Pons (tissue), 1 donor: ENCODE results near the gene FASN.

Source experiments
- DNase-seq: peaks from one replicate; pipeline ENCODE4 v3.0.0-alpha.2; 2016; ENCODE audit warnings: low spot score

Gene FASN

DNA sequence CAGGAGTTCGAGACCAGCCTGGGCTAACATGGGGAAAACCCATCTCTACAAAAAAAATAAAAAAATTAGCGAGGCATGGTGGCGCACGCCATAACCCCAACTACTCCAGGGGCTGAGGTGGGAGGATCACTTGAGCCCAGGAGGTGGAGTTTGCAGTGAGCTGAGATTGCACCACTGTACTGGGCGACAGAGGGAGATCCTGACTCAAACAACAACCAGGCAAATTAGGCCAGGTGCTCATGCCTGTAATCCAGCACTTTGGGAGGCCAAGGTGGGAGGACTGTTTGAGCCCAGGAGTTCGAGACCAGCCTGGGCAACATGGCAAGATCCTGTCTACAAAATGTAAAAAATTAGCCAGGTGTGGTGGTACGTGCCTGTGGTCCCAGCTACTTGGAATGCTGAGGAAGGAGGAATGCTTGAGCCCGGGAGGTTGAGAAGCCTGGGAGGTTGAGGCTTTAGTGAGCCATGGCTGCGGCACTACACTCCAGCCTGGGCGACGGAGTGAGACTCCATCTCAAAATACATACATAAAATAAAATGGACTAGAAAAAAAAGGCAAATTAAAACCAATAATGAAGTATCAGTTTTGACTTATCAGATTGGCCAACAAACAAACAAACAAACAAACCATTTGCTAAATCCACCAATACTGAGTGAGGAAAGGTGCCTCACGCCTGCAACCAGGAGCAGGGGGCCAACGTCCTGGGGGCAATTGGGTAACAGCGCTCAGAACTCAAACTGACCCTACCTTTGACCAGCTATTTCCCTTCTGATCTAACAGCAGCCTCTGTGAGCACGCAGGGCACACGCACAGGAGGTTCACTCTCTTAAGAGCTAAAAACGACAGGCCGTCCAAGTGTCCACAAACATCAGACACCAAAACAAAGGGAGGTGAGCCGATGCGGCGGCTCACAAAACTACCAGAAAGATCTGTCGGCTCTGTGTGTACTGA is 19.4 kb upstream of the FASN start:
- no peak for DNase-seq

DNA sequence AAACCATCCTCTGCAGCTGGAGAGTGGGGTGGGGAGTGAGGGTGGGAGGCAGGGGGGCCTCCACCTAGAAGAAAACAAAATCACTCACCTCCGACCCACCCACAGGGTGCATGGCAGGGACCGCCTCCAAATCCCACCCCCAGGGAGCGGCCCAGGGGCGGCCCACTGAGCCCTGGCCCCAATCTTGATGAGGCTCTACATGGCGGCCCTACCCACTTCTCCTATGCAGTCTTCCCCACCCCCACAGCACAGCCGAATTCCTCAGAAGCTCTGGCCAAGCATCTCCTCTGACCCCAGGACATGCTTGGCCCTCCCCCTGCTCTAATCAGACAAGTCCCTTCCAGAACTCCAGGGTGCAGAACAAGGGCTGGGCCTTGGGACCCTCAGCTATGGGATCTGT is 18.2 kb upstream of the FASN start:
- DNase-seq, result no peak

DNA sequence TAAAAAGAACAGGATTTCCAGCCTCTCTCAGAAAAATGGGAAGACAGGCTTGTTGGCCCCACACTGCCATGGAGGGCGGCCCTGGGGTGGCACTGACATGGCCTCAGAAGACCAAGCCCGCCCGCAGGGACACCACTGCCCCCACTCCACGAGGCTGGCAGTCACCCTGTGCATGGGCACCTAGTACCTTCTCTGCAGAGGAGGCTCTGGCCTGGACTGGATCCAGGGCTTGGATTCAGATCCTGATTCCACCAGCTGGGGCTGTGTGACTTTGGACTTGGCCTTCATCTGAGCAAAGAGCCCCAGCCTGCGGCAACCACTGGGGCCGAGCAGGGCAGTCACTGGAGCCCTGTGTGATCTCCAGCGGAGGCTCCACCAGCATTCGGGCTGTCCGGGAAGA is 16.8 kb upstream of the FASN start:
- DNase-seq, result no peak

DNA sequence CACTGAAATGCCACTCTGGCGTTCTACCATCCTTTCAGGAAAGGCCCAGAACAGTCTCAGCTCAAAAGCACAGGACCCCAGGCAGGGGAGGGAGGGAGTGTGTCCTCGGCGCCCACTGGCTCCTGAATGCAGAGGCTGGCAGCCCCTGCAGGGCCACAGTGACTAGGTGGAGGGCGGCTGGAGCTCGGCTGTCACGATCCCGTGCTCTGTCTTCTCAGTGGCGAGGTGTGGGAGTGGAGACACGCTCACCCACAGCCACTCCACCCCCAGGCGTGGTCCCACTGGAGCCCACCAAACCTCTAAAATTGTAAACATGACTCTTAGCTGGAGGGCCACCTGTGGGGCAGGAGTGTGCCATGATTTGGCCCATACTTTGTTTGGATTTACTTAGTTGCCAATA is 16.4 kb upstream of the FASN start:
- DNase-seq, result no peak

DNA sequence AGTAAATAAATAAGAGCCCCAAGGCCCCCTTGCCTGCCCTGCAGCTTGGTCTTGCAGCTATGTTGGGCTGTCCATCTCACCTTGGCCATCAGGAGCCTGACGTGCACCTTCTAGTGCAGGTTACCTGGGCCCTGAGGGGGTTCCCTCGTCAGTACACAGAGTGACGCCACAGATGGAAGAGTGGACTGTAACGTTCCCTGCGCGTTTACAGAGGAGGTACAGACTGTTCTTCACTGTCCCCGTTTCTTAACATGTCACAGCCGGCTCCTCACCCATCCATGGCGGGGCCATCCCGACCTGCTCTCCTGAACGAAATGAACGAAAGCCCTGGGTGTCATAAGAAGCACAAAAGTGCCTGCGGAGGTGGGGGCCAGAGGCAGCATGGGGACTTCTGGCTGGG is 15.9 kb upstream of the FASN start:
- no peak for DNase-seq

DNA sequence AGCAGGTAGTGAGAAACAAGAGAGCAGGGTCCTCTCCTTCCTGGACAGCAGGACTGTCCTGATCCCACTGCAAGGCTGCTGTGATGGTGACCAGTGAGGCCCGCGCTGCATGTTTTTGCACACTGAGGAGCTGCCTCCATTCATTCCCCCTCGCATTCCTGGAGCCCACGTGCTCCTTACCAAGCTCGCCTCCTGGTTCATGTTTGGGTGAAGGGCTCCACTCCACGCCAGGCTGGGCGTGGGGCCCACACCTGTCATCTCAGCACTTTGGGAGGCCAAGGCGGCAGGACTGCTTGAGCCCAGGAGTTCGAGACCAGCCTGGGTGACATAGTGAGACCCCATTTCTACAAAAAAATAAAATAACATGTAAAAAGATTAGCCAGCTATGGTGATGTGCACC is 15.4 kb upstream of the FASN start:
- DNase-seq, result no peak

DNA sequence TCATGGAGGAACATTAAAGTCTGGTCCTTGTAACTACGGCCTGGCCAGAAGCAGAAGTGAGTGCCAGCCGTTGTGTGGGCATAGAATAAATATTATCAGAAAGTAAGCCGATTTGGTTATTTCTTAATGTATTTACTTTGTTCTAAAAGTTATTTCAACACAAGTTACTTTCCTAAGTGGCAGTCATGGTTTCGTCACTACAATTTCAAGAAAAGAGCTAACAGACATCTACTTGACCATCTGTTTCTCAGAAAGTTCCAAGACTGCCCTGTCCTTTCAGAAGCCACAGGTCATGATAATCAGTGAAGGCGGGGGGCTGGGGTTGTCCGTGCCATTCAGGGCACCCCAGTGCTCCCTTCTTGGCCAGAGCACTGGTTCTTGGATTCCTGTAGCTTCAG is 14.9 kb upstream of the FASN start:
- no peak for DNase-seq

DNA sequence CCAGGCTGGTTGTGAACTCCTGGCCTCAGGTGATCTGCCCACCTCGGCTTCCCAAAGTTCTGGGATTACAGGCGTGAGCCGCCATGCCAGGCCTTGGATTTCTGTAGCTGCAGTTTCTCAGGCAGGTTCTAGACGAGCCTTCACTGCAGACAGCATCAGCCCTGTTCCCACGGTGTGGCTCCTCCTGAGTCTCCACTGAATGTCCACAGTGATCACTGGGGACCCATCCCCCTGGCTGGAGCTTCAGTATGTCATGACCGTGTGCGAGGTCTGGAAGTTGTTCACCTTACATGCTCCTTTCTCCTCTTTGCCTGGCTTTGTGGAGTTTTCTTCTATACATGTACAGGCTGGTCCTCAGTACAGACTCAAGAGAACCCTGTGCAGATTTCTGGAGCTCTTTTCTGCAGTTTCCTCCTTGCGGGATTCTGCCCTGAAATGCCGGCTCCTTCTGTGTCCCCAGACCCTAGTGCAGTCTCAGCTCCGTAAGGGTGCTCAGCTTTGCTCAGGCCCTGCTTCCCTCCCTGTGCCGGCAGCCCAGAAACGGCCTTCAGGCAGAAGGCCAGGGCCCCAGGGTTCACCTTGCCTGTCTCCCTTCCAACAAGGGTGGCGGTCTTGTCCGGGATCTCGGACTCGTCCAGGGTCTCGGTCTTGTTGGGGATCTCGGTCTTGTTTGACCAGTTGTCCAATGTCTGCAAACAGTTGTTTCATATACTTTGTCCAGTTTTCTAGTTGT is 14.3 kb upstream of the FASN start:
- no peak for DNase-seq

DNA sequence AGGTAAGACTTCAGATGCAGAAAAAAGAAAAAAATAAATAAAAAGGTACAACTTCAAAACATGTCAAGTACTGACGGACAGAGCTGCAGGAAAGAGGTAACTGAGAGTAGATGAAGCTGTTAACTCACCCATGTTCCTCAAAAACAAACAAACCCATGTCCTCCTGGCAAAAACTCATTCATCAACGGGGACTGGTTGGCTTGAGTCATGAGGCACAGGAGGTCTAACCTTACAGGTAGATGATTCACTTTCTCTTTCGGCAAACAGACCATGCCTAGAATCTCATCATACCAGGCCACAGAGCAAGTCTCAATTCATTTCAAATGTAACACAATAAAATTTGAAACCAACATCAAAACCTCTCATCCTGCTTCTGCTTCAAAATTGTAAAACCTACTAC is 12.3 kb upstream of the FASN start:
- DNase-seq, result no peak

DNA sequence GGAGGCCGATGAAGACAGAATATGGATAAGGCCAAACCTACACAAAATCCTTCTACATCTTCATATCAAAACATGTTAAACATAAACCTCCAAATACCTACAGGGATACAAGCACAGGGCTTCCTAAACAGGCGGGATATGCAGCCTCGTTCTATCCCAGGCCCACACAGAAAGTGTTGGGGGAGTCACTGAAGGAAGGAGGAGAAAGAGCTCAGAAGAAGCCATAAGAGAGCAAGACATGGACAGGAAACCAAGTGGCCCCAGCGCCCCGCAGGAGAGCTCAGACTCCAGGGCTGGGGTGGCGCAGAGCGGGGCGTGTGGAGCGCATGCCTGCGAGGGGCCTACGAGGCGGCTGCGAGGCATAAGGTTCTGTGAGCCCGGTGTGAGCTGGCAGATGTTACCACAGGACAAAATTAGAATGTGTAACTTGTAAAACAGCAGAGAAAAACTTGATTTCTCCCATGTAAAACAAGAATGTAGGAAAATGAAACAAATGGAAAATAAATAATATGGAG is 11.0 kb upstream of the FASN start:
- DNase-seq, result no peak

DNA sequence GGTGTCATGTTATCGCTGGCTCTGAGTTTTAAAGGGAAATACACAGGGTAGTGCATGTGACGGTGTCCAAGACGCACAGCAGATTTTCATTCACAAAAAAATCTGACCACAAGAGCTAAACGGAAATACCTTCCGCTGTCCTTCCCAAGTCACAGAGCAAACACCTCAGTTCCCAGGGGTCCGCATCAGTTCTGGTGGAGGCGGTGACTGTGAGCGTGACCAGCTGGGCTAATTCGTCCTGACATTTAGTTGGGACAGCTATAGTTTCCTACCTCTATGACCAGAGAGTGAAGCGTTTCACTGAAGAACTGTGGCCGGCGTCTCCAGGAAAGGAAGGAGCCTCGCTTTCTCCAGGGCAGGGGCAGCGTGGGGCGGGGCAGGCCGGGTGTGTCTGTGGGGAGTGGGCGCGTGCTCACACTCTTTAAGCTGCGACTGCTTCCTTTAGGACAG is 10.5 kb upstream of the FASN start:
- no peak for DNase-seq

DNA sequence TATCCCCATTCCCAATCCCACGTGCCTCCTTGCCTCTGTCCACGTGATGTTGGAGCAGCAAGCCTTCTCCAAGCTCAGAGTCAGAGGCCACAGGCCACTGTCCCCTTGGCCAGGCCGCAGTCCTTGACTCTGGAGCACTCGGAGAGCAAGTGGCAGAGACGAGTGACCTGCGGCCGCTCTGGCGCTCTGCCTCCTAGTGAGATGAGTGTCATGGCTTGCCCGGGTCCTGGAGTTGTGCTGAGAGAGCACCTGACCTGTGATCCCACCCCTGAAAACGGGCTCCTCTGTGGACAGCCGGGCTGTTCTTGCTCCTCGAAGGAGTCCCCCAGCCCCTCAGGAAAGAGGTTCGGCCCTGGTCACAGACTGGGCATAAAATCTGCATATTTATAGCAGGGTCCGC is 10.0 kb upstream of the FASN start:
- no peak for DNase-seq

DNA sequence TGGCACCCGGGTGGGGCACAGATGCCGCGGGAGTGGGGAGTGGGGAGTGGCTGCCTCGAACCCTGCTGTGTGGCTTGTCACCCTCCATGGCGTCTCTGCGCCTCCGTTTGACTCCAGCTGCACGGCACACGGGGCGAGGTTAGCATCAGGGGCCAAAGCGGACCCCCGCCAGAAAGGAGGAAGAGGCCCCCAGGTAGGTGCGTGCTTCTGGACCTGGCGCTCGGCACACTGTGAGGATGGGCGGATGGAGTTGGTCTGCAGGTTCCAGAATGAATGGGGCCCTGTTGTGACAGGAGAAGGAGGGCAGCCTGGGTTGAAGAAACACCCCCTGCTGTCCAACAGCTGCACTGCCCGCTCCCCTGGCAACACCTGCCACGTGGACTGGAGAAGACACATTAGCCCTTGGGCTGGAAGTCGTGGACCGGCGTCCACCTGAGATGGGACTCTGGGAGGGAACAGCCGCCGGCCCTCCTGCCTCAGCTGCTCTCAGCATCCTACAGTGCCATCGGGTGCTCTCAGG is 9.4 kb upstream of the FASN start:
- no peak for DNase-seq

DNA sequence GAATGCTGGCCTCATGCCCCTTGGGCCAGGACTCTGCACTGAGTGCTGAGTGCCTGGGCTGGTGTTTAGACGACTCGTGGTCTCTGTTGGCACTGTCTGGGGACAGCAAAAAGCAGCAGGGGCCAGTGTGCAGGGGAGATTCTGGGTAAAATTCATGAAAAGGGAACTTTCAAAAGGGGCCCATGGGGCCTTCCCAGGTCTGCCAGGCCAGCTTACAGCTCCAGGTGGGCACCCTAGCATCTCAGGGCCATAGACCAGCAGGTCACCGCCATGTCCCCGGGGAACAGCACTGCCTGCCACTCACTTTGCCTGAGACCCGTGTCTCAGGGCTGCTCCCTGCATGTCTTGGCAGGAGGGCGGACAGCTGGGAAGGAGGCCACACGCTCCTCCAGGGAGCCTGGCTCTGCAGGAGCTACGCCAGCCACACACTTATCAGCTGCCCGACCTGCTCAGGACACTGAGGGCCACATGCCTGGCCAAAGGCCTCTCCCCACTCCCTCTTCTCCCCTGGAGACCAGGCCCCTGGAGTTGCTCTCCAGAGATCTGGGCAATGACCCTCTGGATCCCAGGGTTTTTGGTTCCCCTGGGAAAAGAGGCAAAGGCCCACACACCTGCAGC is 8.8 kb upstream of the FASN start:
- no peak for DNase-seq

DNA sequence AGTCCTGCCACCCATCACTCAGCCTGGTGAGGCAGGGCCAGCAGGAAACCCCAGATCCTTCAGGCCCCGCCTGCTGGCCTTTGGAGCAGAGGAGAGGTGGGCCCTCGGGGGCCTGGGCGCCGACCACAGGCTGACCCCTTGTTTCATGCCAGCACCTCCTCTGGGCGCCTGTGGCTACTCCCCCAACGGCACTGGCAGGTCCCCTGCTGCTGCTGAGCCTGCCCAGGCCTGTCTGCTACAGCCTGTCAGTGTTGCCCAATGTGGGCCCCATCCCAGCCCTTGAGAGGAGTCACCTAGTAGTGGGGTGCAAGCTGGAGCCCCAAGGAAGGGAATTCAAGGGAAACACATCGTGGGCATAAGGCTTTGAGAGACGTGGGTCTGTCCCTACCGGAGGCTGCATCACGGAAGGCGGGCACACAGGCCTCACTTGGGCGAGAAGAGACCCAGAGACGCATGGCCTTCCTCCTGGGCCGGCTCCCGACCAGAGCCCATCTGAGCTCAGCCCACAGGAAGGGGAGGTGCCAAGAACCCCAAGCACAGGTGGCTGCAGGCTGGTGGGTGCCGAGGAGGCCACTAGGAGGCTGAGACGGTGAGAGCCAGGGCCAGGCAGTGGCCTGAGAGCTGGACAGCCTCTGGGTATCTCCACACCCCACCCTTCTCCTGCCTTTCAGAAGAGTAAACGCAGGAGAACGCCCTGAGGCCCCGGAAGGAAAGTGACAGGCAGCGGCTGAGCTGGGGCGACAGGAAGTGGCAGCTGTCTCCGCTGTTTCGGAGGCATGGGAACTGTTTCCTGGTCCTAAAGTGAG is 8.0 kb upstream of the FASN start:
- no peak for DNase-seq

DNA sequence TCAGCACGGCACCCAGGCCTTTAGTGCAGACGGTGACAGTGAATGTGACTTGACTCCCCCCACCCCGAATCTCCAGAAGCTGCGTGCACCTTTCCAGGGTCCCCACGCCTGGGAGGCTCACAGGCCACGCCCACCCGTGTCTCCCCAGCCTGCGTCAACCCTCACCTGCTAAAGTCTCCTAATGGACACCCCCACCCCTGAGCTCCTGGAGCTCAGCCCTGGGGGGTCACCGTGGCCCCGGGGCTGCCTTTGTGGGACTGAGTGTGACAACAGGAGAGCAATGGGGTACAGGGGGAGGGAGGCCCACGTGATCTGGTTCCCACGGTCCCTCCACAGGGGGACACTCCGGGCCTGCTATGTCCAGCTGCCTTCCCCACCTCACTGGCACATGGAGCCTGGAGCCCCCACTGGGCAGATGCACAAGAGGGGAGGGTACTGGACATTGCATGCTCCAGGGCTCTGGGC is 7.4 kb upstream of the FASN start:
- no peak for DNase-seq

DNA sequence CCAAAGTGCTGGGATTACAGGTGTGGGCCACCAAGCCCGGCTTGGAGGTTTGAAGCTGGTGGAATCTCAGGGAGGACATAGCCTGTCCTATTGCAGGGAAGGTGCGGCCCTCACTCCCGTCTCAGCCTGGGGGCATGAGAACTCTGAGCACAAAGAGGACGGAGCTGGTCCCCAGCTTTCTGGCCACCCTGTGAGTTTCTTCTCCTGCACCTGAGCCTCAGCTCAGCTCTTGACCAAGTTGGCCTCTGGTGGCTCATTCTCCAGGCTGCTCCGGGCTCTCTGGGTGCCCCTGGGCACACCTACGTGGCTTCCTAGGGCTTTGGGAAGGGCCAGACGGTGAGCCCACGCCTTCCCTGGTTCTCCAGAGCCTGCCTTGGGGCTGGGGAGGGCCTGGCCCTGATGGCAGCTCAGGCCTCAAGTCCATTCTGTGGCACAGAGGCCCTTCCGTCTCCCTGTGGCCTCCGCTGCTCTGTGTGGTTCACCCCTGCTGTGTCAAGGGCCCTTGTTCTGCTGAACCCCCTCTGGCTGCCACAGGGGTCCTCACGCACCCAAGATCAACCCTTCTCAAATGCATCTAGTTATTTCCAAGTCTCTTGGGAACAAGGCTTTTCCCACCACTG is 6.9 kb upstream of the FASN start:
- DNase-seq, result no peak

DNA sequence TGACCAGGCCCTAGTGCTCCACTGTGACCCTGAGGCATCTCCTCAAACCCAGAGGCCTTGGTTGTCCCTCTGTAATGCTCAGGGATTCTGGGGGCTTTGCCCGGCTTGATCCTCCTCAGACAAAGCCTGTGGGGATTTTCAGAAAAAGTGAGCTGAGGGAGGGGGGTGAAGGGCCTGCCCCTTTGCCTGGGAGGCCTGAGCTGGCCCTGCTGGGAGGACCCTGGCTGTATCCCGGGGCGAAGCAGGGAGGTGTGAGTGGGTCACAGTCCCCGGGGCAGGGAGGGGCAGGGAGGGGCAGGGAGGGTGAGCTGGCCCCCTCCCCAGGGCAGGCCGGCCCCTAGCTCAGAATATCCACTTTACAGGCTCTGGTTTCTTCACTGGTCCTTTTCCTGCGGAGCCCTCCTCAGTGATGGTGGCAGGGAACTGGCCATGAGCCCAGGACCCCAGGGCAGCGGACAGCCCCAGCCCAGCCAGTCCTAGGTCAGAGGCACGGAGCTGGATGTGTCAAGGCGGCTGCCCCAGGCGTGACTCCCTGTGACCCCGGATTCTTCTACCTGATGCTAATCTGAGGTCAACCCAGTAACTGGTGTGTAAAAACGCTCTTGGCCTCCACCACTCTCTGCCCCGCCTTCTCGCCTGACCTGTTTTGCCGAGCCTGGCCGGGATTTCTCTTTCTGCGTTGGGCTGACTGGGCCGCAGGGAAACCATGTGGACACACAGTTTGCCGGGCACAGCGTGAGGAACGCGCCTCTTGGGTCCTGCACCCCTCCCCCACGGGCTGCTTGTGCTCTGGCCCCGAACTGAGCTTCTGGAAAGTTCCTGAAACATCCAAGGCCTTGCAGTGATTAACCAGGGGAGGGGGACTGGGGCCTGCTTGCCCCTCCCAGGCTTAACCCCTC is 5.8 kb upstream of the FASN start:
- no peak for DNase-seq

DNA sequence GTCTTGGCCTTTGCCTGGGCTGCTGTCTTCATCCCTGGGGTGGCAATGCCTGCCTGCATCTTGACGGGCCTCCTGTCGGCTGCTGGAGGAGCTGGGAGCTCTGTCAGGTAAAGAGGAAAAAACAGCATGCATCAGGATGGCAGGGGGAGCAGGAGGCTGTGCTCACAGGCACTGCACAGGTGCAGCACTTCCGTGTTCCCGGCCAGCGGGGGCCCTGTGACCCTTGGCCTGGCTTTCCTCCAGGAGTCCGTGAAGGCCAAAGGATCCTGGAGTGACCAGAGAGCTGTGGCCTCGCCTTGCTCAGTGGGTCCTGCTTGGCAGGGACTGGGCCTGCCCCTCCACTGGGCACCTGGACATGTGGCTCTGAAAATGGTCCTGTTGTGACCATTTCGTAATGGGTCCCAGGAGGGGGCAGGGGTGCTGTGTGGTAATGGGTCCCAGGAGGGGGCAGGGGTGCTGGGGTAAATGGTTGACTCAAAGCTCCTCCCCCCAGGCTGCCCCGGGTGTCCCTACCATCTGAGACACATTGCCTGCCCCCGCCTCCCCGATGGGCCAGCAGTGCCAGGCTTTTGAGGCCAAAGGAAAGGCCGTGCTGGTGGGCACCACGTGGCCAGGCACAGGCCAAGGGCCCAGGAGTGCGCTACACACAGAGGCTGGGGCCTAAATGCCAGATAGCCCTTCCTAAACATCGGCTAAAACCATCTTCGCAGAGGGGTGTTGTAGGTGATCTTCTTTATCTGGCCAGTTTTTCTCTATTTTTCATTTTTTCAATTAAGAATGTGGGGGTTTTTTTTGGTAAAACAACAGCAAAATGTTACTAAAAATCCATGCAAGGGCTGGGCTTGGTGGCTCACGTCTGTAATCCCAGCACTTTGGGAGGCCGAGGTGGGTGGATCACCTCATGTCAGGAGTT is 4.0 kb upstream of the FASN start:
- no peak for DNase-seq
